Measurements from ENCODE around the gene CTNNBL1. TPM values are rescaled to one million over a fixed set of nuclear protein-coding genes. Genes with fewer than 3 reads are reported as not detected.
"Not testable (repeated sequence)": the region's sequence is repeated elsewhere in the genome, so short reads cannot be mapped to it uniquely, and the experiment has no call there.

Gene CTNNBL1
- polyA plus RNA-seq, 4 donors = 36.2 to 66.5 (median 50.1) TPM

DNA sequence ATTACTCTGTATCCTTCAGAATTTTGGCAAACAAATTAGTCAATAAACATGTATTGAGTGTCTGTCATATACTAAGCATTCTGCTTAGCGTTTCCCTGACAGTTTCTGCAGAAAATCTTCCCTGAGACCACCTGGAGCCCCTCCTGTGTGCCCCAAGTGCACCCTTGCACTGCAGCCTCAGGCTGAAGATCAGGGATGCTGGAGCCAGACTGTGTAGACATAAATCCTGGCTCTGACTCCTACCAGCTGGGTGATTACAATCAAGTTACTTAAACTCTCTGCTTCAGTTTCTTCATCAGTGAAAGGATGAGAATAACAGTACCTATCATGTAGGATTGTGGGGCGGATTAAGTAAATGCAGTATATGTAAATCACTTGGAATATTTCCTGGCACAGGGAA lies 155.7 kb downstream of the CTNNBL1 start:
- FAIRE-seq (no peak), DNase-seq (no peak)
- no peaks in the 10 kb centered on the region for H3K9me3 ChIP-seq (ENCODE audit: control insufficient read depth in 2 of 2, insufficient read depth in 1 of 2, low read depth in 1 of 2, low read length in 1 of 2)
- 77 to 92% (median 90%) methylated on average over 2 of the region's 2 CpGs for WGBS, 3 donors
- H3K27me3 ChIP-seq (ENCODE audit: control insufficient read depth in 3 of 3, insufficient read depth in 3 of 3, low read length in 3 of 3) = no peaks in the 10 kb centered on the region
- peaks cover 3 to 34% (median 6%) of the 10 kb centered on the region in 3 donors for H3K36me3 ChIP-seq (ENCODE audit: control insufficient read depth in 3 of 3, insufficient read depth in 2 of 3, low read depth in 1 of 3, low read length in 3 of 3)
- H3K4me3 ChIP-seq (ENCODE audit: low read depth in 1 of 3, low read length in 3 of 3) = no peak overlapping the region
- peaks cover 0 to 4% (median 3%) of the 10 kb centered on the region in 3 donors for H3K4me1 ChIP-seq (ENCODE audit: control insufficient read depth in 3 of 3, insufficient read depth in 2 of 3, low read depth in 1 of 3, low read length in 2 of 3)
- no peak overlapping the region for H3K27ac ChIP-seq (ENCODE audit: low read depth in 1 of 3, low read length in 2 of 3)

DNA sequence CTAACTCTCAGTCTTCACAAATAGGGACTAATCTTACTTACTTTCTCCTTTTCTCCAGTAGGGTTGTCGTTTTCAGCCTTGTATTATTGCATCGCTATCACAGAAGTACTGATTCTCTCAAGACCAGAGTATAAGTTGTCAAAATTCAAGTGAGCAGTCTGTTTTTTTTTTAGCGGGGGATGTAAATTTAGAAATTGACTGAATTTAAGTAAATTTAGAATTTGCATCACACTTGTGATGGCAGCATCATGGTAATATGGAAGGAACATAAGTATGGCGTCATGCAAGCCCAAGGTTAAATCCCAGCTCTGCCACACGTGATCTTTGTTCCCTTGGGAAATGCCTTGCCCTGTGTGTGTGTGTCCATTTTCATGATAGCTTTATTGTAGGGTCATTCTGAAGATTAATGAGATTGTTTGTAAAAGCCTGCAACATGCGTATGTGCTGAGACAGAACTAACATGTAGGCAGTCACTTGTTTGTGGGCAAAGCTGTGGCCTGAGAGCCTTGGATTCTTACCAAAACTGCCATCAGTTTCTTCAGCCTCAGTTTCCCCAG lies 156.3 kb downstream of the CTNNBL1 start:
- Histone ChIP-seq H3K4me3 (ENCODE audit: low read depth in 1 of 3, low read length in 3 of 3) (no peak overlapping the region), H3K27ac (ENCODE audit: low read depth in 1 of 3, low read length in 2 of 3) (no peak overlapping the region), H3K36me3 (ENCODE audit: control insufficient read depth in 3 of 3, insufficient read depth in 2 of 3, low read depth in 1 of 3, low read length in 3 of 3) (peaks cover 3 to 35% (median 5%) of the 10 kb centered on the region in 3 donors), H3K9me3 (ENCODE audit: control insufficient read depth in 2 of 2, insufficient read depth in 1 of 2, low read depth in 1 of 2, low read length in 1 of 2) (no peaks in the 10 kb centered on the region), H3K27me3 (ENCODE audit: control insufficient read depth in 3 of 3, insufficient read depth in 3 of 3, low read length in 3 of 3) (no peaks in the 10 kb centered on the region), H3K4me1 (ENCODE audit: control insufficient read depth in 3 of 3, insufficient read depth in 2 of 3, low read depth in 1 of 3, low read length in 2 of 3) (peaks cover 0 to 4% (median 3%) of the 10 kb centered on the region in 3 donors)
- FAIRE-seq = no peak
- DNase-seq = peak in 1 of 2 donors; percentile 33
- WGBS, 3 donors = 88 to 92% (median 92%) methylated on average over 6 of the region's 6 CpGs

DNA sequence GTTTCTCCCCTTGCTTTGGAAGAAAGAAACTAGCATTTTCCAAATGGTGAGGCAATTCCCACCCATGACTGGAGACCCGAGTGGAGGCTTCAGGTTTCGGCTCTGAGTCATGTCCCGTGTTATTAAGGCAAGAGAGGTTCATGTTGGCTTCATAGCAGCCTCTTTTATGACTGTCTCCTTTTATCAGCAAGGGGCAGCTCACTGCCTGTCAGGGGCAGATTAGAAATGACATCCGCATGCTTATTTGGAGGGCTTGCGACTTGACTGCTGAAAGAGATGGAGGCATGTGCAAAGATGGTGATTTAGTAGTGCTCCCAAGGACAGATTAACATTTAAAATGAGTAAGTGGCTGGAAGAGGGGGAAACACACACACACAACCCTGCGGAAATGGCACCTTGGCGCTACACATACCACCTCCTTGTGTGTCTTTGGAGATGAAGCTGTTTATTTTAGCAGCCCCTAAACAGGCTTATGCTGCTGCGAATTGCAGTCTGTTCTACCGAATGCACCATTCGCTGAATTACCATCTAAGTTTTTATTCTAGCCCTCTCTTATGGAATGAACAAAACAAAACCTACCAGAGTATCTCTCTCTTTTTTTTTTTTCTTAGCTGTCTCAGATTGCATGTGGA lies 157.0 kb downstream of the CTNNBL1 start:
- no peak for FAIRE-seq
- 78 to 79% (median 79%) methylated on average over 10 of the region's 10 CpGs for WGBS, 3 donors
- no peak overlapping the region for H3K4me3 ChIP-seq (ENCODE audit: low read depth in 1 of 3, low read length in 3 of 3)
- H3K4me1 ChIP-seq (ENCODE audit: control insufficient read depth in 3 of 3, insufficient read depth in 2 of 3, low read depth in 1 of 3, low read length in 2 of 3) = peaks cover 0 to 2% (median 0%) of the 10 kb centered on the region in 3 donors
- H3K27ac ChIP-seq (ENCODE audit: low read depth in 1 of 3, low read length in 2 of 3) = no peak overlapping the region
- H3K9me3 ChIP-seq (ENCODE audit: control insufficient read depth in 2 of 2, insufficient read depth in 1 of 2, low read depth in 1 of 2, low read length in 1 of 2) = no peaks in the 10 kb centered on the region
- H3K36me3 ChIP-seq (ENCODE audit: control insufficient read depth in 3 of 3, insufficient read depth in 2 of 3, low read depth in 1 of 3, low read length in 3 of 3) = peaks cover 3 to 36% (median 5%) of the 10 kb centered on the region in 3 donors
- no peaks in the 10 kb centered on the region for H3K27me3 ChIP-seq (ENCODE audit: control insufficient read depth in 3 of 3, insufficient read depth in 3 of 3, low read length in 3 of 3)
- DNase-seq = no peak

DNA sequence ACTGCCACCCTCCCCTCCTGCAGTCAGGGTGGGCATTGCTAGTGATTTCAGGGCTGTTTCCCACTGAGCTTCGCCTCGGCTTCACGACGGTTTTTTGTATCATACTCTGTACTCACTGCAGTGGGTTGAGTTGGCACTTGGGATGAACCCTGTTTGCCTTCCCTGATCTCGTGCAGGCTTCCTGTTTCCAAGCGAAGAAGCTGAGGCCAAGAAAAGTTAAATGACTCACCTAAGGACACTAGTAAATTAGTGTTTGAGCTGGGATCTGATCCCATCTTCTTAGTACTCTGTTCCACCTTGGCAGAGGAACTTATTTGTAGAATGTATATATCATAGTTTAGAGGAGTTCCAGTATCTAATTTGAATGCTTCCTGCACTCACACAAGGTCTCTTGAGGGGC lies 158.8 kb downstream of the CTNNBL1 start:
- Histone ChIP-seq H3K4me3 (ENCODE audit: low read depth in 1 of 3, low read length in 3 of 3) (no peak overlapping the region), H3K27me3 (ENCODE audit: control insufficient read depth in 3 of 3, insufficient read depth in 3 of 3, low read length in 3 of 3) (no peaks in the 10 kb centered on the region), H3K4me1 (ENCODE audit: control insufficient read depth in 3 of 3, insufficient read depth in 2 of 3, low read depth in 1 of 3, low read length in 2 of 3) (no peaks in the 10 kb centered on the region), H3K9me3 (ENCODE audit: control insufficient read depth in 2 of 2, insufficient read depth in 1 of 2, low read depth in 1 of 2, low read length in 1 of 2) (no peaks in the 10 kb centered on the region), H3K27ac (ENCODE audit: low read depth in 1 of 3, low read length in 2 of 3) (no peak overlapping the region), H3K36me3 (ENCODE audit: control insufficient read depth in 3 of 3, insufficient read depth in 2 of 3, low read depth in 1 of 3, low read length in 3 of 3) (peaks cover 2 to 43% (median 3%) of the 10 kb centered on the region in 3 donors)
- no peak for FAIRE-seq
- DNase-seq = no peak
- WGBS, 3 donors = 91 to 97% (median 93%) methylated on average over 6 of the region's 6 CpGs

DNA sequence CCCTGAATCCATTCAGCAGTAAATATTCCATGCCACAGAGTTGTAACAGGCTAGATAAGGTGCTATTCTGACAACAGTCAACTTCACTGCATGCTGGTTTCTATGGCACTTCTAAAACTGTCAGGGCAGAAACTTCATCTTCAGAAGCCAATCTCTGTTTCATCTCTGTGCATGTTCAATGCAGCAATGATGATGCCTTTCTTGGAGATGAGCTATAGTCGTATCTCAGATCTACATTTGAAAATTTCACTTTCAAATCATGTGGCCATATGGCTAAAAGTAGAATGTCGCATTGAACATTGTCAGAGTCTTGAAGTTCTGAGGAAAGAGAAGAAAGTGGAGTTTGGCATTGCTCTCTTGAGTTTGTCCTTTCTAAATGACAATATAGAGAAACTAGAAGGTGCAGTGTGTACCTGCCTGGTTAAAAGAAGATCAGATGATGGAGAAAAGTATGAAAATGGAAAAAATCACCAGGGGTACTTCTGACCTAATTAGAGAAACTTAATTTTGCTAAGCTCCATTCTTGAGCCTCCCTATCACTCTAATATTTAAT lies 160.1 kb downstream of the CTNNBL1 start:
- no peak for FAIRE-seq

DNA sequence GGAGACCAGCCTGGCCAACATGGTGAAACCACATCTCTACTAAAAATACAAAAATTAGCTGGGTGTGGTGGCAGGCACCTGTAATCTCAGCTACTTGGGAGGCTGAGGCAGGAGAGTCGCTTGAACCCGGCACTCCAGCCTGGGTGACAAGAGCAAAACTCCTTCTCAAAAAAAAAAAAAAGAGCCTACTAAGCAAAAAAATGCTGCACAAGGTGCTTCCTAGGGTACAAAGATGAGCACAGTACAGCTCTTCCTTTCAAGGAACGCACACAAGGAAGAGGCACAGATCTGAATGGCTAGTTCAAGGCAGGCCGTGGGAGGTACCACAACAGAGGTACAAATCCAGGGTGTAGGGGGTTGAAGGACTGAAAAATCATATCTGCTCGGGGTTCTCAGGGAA lies 162.2 kb downstream of the CTNNBL1 start:
- not testable (repeated sequence) for H3K4me3 ChIP-seq (ENCODE audit: low read depth in 1 of 3, low read length in 3 of 3); H3K27me3 ChIP-seq (ENCODE audit: control insufficient read depth in 3 of 3, insufficient read depth in 3 of 3, low read length in 3 of 3); DNase-seq; H3K4me1 ChIP-seq (ENCODE audit: control insufficient read depth in 3 of 3, insufficient read depth in 2 of 3, low read depth in 1 of 3, low read length in 2 of 3); H3K9me3 ChIP-seq (ENCODE audit: control insufficient read depth in 2 of 2, insufficient read depth in 1 of 2, low read depth in 1 of 2, low read length in 1 of 2); H3K27ac ChIP-seq (ENCODE audit: low read depth in 1 of 3, low read length in 2 of 3); FAIRE-seq
- peaks cover 5 to 33% (median 6%) of the 10 kb centered on the region in 3 donors for H3K36me3 ChIP-seq (ENCODE audit: control insufficient read depth in 3 of 3, insufficient read depth in 2 of 3, low read depth in 1 of 3, low read length in 3 of 3)
- WGBS, 3 donors = 95 to 97% (median 97%) methylated on average over 5 of the region's 5 CpGs

More for the DNA sequence above, 160.1 kb downstream of the CTNNBL1 start:
- H3K4me3 ChIP-seq (ENCODE audit: low read depth in 1 of 3, low read length in 3 of 3) = no peak overlapping the region
- H3K27ac ChIP-seq (ENCODE audit: low read depth in 1 of 3, low read length in 2 of 3) = no peak overlapping the region
- no peak for DNase-seq
- H3K36me3 ChIP-seq (ENCODE audit: control insufficient read depth in 3 of 3, insufficient read depth in 2 of 3, low read depth in 1 of 3, low read length in 3 of 3) = peaks cover 0 to 36% (median 0%) of the 10 kb centered on the region in 3 donors
- H3K4me1 ChIP-seq (ENCODE audit: control insufficient read depth in 3 of 3, insufficient read depth in 2 of 3, low read depth in 1 of 3, low read length in 2 of 3) = no peaks in the 10 kb centered on the region
- H3K27me3 ChIP-seq (ENCODE audit: control insufficient read depth in 3 of 3, insufficient read depth in 3 of 3, low read length in 3 of 3) = no peaks in the 10 kb centered on the region
- H3K9me3 ChIP-seq (ENCODE audit: control insufficient read depth in 2 of 2, insufficient read depth in 1 of 2, low read depth in 1 of 2, low read length in 1 of 2) = no peaks in the 10 kb centered on the region
- WGBS, 3 donors = 85 to 91% (median 89%) methylated on average over 2 of the region's 2 CpGs

DNA sequence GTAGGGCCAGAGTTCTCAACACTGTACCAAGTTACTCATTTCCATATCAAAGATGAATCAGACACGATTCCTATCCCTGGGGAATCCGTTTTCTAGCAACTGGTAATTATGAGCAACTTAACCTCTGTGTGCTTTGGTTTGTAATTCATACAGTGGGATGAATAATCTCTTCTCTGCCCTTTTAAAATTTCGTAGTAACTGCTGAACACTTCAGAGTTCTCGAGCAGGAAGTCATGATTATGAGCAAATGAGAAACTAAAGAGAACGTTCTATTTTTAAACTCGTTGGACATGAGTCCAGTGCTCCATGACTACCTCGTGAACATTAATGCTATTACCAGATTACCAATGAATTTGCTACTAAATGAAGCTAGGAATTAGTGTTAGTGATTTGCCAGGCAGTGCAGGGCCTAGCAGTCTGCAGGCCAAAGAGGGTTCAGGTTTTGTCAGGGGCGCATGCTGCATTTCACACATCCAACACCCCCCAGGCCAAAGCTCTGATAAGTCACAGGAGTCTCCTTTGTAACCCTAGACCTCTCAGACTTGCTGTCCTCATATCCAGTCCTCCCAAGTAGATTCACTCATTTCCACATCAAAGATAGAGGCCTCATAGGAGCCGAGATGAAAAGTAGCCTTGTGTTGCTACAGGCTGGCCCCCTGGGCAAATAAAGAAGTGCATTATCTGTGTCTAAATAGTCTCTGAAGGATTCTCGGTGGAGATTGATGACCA lies 163.3 kb downstream of the CTNNBL1 start:
- H3K4me3 ChIP-seq (ENCODE audit: low read depth in 1 of 3, low read length in 3 of 3) = no peak overlapping the region
- DNase-seq = no peak
- peaks cover 5 to 42% (median 8%) of the 10 kb centered on the region in 3 donors for H3K36me3 ChIP-seq (ENCODE audit: control insufficient read depth in 3 of 3, insufficient read depth in 2 of 3, low read depth in 1 of 3, low read length in 3 of 3)
- no peak overlapping the region for H3K27ac ChIP-seq (ENCODE audit: low read depth in 1 of 3, low read length in 2 of 3)
- H3K27me3 ChIP-seq (ENCODE audit: control insufficient read depth in 3 of 3, insufficient read depth in 3 of 3, low read length in 3 of 3) = no peaks in the 10 kb centered on the region
- H3K9me3 ChIP-seq (ENCODE audit: control insufficient read depth in 2 of 2, insufficient read depth in 1 of 2, low read depth in 1 of 2, low read length in 1 of 2) = peaks cover 0 to 3% of the 10 kb centered on the region in 2 donors
- no peak for FAIRE-seq
- WGBS, 3 donors = 74 to 90% (median 84%) methylated on average over 10 of the region's 10 CpGs
- no peaks in the 10 kb centered on the region for H3K4me1 ChIP-seq (ENCODE audit: control insufficient read depth in 3 of 3, insufficient read depth in 2 of 3, low read depth in 1 of 3, low read length in 2 of 3)

DNA sequence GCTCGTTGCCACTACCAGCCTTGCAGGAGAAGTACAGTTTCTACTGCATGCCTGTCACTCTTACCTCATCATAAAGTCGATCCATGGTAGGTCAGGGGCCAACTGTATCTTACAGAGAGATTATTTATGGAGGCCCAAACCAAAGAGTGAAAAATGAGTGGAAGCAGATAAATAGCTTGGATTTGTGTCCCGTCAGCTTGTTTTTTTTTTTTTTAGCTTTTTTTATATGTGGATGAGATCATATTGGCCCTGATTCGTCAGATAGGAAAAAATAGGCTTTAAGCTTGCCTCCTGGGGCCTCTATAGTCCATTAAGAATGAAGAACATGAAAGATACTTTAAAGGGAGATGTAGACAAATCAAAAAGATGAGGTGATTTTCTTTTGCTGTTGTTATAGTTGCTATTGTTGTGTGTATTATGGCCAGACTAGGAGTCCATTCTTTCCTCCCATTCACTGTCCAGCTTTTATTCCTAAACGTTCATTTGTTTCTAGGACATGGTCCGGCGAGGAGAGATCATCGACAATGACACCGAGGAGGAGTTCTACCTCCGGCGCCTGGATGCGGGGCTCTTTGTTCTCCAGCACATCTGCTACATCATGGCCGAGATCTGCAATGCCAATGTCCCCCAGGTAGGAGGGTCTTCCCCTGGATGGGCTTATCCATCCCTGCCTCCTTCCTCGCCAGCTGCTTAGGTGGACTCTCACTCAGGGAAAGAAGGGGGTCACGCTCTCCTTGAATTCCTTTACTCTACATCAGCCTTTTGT lies 165.8 kb downstream of the CTNNBL1 start:
- no peak for FAIRE-seq
- 94 to 98% (median 96%) methylated on average over 15 of the region's 15 CpGs for WGBS, 3 donors

More for the DNA sequence above, 165.8 kb downstream of the CTNNBL1 start:
- Histone ChIP-seq H3K4me1 (ENCODE audit: control insufficient read depth in 3 of 3, insufficient read depth in 2 of 3, low read depth in 1 of 3, low read length in 2 of 3) (no peaks in the 10 kb centered on the region), H3K4me3 (ENCODE audit: low read depth in 1 of 3, low read length in 3 of 3) (no peak overlapping the region), H3K27me3 (ENCODE audit: control insufficient read depth in 3 of 3, insufficient read depth in 3 of 3, low read length in 3 of 3) (no peaks in the 10 kb centered on the region), H3K9me3 (ENCODE audit: control insufficient read depth in 2 of 2, insufficient read depth in 1 of 2, low read depth in 1 of 2, low read length in 1 of 2) (peaks cover 0 to 3% of the 10 kb centered on the region in 2 donors), H3K36me3 (ENCODE audit: control insufficient read depth in 3 of 3, insufficient read depth in 2 of 3, low read depth in 1 of 3, low read length in 3 of 3) (peaks cover 5 to 50% (median 10%) of the 10 kb centered on the region in 3 donors), H3K27ac (ENCODE audit: low read depth in 1 of 3, low read length in 2 of 3) (no peak overlapping the region)
- no peak for DNase-seq

All from small intestine (tissue), 7 donors.